GM18498 (cell line): ENCODE results near the gene DISC1.
"Not testable (repeated sequence)": the region's sequence is repeated elsewhere in the genome, so short reads cannot be mapped to it uniquely, and the experiment has no call there.

Experiments
- ATAC-seq: cut with Tn5 transposase; IDR thresholded peaks from one replicate; pipeline ENCODE4 v1.9.1; 2021; ENCODE audit warnings: mild to moderate bottlenecking, moderate library complexity; ENCODE audit not compliant: unreplicated experiment

Gene DISC1

GRCh38 chr1:231605149-231606100 lies 21.2 kb upstream of the DISC1 start:
- ATAC-seq, result no peak

GRCh38 chr1:231606712-231607111 lies 19.9 kb upstream of the DISC1 start:
- no peak for ATAC-seq

- no peak for ATAC-seq
Observed at GRCh38 chr1:231610388-231610787, 16.2 kb upstream of the DISC1 start.

- no peak for ATAC-seq
Observed at GRCh38 chr1:231611111-231611510, 15.5 kb upstream of the DISC1 start.

GRCh38 chr1:231611851-231612250 lies 14.7 kb upstream of the DISC1 start:
- ATAC-seq, result no peak

- ATAC-seq, result peak; percentile 96
Observed at GRCh38 chr1:231612393-231613089, 14.0 kb upstream of the DISC1 start.

- ATAC-seq, result no peak
Observed at GRCh38 chr1:231613419-231614349, 12.9 kb upstream of the DISC1 start.

GRCh38 chr1:231616667-231617066 lies 9.9 kb upstream of the DISC1 start:
- no peak for ATAC-seq

- no peak for ATAC-seq
Observed at GRCh38 chr1:231618609-231619256, 7.9 kb upstream of the DISC1 start.

- no peak for ATAC-seq
Observed at GRCh38 chr1:231619257-231619634, 7.3 kb upstream of the DISC1 start.

- not testable (repeated sequence) for ATAC-seq
Observed at GRCh38 chr1:231625042-231625441, 1.5 kb upstream of the DISC1 start.

GRCh38 chr1:231625975-231626534 lies 535 bp upstream of the DISC1 start:
- no peak for ATAC-seq

GRCh38 chr1:231626951-231627614 lies 493 bp downstream of the DISC1 start:
- peak; percentile 52 for ATAC-seq

GRCh38 chr1:231628207-231628876 lies 1.8 kb downstream of the DISC1 start:
- ATAC-seq, result no peak

- ATAC-seq, result no peak
Observed at GRCh38 chr1:231629132-231629531, 2.5 kb downstream of the DISC1 start.

- no peak for ATAC-seq
Observed at GRCh38 chr1:231630558-231631205, 4.1 kb downstream of the DISC1 start.

GRCh38 chr1:231631717-231632116 lies 5.1 kb downstream of the DISC1 start:
- ATAC-seq, result no peak

GRCh38 chr1:231632119-231632518 lies 5.5 kb downstream of the DISC1 start:
- ATAC-seq, result no peak
